Esophagus muscularis mucosa (tissue), 4 donors: ENCODE data around the gene CNTN3.

Source experiments
- CTCF ChIP-seq, 3 experiments: fragments of 200-600 bp in 2 of 3; fragments of 450-650 bp in 1 of 3; sonication (generic) in 2 of 3; IDR thresholded peaks; one replicate each; pipeline ENCODE4 v1.5.1; 2017 to 2019; ENCODE audit warnings: antibody characterized with exemption in 3 of 3, mild to moderate bottlenecking in 2 of 3, moderate library complexity in 1 of 3
- EP300 ChIP-seq: sonication (generic); formaldehyde crosslinking; IDR thresholded peaks from one replicate; pipeline ENCODE4 v1.6.1; 2017; ENCODE audit warnings: antibody characterized with exemption
- POLR2A ChIP-seq: fragments of 450-650 bp; IDR thresholded peaks from one replicate; pipeline ENCODE4 v1.6.1; 2017; ENCODE audit warnings: antibody characterized with exemption, moderate library complexity, mild to moderate bottlenecking, low read depth
- POLR2AphosphoS5 ChIP-seq, 2 donors: sonication (generic); formaldehyde crosslinking; IDR thresholded peaks; one replicate each; pipeline ENCODE4 v1.6.1; 2017; ENCODE audit warnings: antibody characterized with exemption in 2 of 2

DNA sequence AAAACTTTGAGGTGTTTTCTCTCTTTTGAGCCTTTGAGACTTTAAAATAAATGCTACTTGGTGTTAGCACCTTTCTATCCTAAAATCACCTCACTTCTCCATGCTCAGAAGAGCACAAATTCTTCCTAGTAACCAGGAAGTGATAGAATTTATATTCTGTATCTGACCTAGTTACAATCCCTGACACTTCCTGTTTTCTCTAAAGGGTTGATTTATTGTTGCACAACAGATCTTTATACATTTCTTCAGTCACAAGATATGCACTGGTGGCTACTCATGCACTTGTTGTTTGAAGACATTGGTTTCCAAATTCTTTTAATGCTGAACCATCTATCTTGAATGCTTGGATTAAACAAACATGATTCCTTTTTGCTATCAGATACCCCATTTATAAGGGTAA lies 47.2 kb upstream of the CNTN3 start:
- TF ChIP-seq EP300 (no peak), CTCF (IDR thresholded peaks at IDR 0.05) (no peak), POLR2A (no peak), POLR2AphosphoS5 (IDR thresholded peaks at IDR 0.05) (no peak)
